ENCODE data around the gene AKIP1. TPM values are rescaled to one million over a fixed set of nuclear protein-coding genes. Genes with fewer than 3 reads are reported as not detected.
"Not testable (repeated sequence)": the region's sequence is repeated elsewhere in the genome, so short reads cannot be mapped to it uniquely, and the experiment has no call there.

AKIP1 gene
- total RNA-seq, 4 donors from 2014 or later: 10.1 to 18.6 (median 13.6) TPM

- intact Hi-C loops (cut with DNase I; ENCODE audit: low total_unique reads): no loop called here
- TF ChIP-seq CTCF (IDR thresholded peaks at IDR 0.05) (no peak), POLR2A (IDR thresholded peaks at IDR 0.05) (no peak)
- H3K4me3 ChIP-seq (ENCODE audit: low read depth, poor library complexity, severe bottlenecking): no peak overlapping the region
- DNase-seq (ENCODE audit: low spot score in 2 of 2): no peak
- WGBS, 2 donors: 79 to 86% methylated on average over 2 of the region's 2 CpGs
Measured at GRCh38 chr11:8886322-8886721, 24.7 kb upstream of the AKIP1 start.

- 94 to 95% methylated on average over 2 of the region's 2 CpGs for WGBS, 2 donors
Measured at GRCh38 chr11:8891185-8891584, 19.8 kb upstream of the AKIP1 start.

GRCh38 chr11:8899119-8899753, 11.8 kb upstream of the AKIP1 start:
- DNase-seq (ENCODE audit: low spot score in 2 of 2): no peak
- TF ChIP-seq POLR2A (IDR thresholded peaks at IDR 0.05) (no peak), CTCF (IDR thresholded peaks at IDR 0.05) (no peak)
- intact Hi-C loops (cut with DNase I; ENCODE audit: low total_unique reads): no loop called here
- H3K4me3 ChIP-seq (ENCODE audit: low read depth, poor library complexity, severe bottlenecking): no peak overlapping the region

More at GRCh38 chr11:8891185-8891584, 19.8 kb upstream of the AKIP1 start:
- H3K4me3 ChIP-seq (ENCODE audit: low read depth, poor library complexity, severe bottlenecking); DNase-seq (ENCODE audit: low spot score in 2 of 2); intact Hi-C loops (cut with DNase I; ENCODE audit: low total_unique reads): not testable (repeated sequence)

GRCh38 chr11:8905528-8906165, 5.3 kb upstream of the AKIP1 start:
- no peak for TF ChIP-seq POLR2A (IDR thresholded peaks at IDR 0.05)
- TF ChIP-seq CTCF (IDR thresholded peaks at IDR 0.05): no peak
- intact Hi-C loops (cut with DNase I; ENCODE audit: low total_unique reads): no loop called here
- no peak overlapping the region for H3K4me3 ChIP-seq (ENCODE audit: low read depth, poor library complexity, severe bottlenecking)
- 34 to 37% methylated on average over 5 of the region's 5 CpGs for WGBS, 2 donors
- no peak for DNase-seq (ENCODE audit: low spot score in 2 of 2)

- no peak overlapping the region for H3K4me3 ChIP-seq (ENCODE audit: low read depth, poor library complexity, severe bottlenecking)
- intact Hi-C loops (cut with DNase I; ENCODE audit: low total_unique reads): no loop called here
- DNase-seq (ENCODE audit: low spot score in 2 of 2): no peak
- TF ChIP-seq CTCF (IDR thresholded peaks at IDR 0.05) (no peak), POLR2A (IDR thresholded peaks at IDR 0.05) (no peak)
- 80 to 93% methylated on average over 1 of the region's 1 CpG for WGBS, 2 donors
Measured at GRCh38 chr11:8907116-8907515, 3.9 kb upstream of the AKIP1 start.

- DNase-seq (ENCODE audit: low spot score in 2 of 2): no peak
- H3K4me3 ChIP-seq (ENCODE audit: low read depth, poor library complexity, severe bottlenecking): no peak overlapping the region
- intact Hi-C loops (cut with DNase I; ENCODE audit: low total_unique reads): no loop called here
- TF ChIP-seq CTCF (IDR thresholded peaks at IDR 0.05) (no peak), POLR2A (IDR thresholded peaks at IDR 0.05) (no peak)
Measured at GRCh38 chr11:8908099-8908498, 2.9 kb upstream of the AKIP1 start.
